ENCODE results near the gene BFAR. TPM values are rescaled to one million over a fixed set of nuclear protein-coding genes. Genes with fewer than 3 reads are reported as not detected.
"Not testable (repeated sequence)": the region's sequence is repeated elsewhere in the genome, so short reads cannot be mapped to it uniquely, and the experiment has no call there.

The BFAR gene
- total RNA-seq, 3 donors from 2014 or later (not counting 1 experiment from before 2014, with no cell fraction given): 45.8 to 62.2 (median 55.6) TPM

DNA sequence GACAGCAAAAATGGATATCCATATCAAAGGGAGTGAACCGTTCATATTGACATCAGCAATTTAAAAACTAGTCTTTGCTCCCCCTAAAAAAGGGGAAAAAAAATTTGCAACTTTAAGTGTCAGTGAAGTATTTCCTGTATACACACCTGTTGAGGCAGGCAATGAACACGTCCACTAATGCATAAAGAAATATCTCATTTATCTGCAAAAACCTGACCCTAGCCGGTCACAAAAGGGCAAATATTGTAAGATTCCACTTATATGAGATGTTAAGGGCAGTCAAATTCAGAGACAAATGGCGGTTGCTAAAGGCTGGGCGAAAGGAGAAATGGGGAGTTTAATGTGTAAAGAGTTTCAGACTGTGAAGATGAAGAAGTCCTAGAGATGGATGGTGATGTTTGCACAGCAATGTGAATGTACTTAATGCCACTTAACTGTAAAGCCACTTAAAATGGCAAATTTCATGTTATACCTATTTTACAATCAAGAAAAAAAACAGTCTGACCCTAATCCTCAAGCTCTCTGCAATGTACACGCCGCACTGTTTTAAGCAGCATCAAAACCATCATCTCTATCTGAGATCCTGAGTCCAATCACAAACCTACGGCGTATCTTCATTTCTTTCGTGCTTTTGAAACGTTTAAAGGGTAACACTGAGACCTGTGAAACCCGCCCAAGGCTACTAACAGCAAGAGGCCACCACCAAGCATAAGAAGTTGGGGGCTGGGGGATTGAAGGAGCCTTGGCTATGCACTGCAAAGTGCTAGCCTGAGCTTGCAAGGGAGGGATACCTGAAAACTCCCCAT, 3.7 kb upstream of the BFAR start:
- Mint-ChIP-seq H3K9me3 (peaks cover 3 to 4% of the 10 kb centered on the region in 2 donors), H3K4me3 (peak overlapping the region; percentile 91), H3K4me1 (peaks cover 23 to 38% of the 10 kb centered on the region in 2 donors), H3K36me3 (no peaks in the 10 kb centered on the region), H3K27me3 (ENCODE audit: low read depth in 2 of 2) (no peaks in the 10 kb centered on the region), H3K27ac (peak overlapping the region; percentile 98)
- Histone ChIP-seq H3K9me3 (ENCODE audit: control insufficient read depth, insufficient read depth, low read length) (no peaks in the 10 kb centered on the region), H3K4me3 (ENCODE audit: low read length) (peak overlapping the region; percentile 89), H3K27me3 (ENCODE audit: control insufficient read depth, insufficient read depth, low read length) (no peaks in the 10 kb centered on the region), H3K36me3 (ENCODE audit: control insufficient read depth, insufficient read depth, low read length) (peaks cover 35% of the 10 kb centered on the region), H3K27ac (ENCODE audit: low read length) (peak overlapping the region; percentile 94), H3K4me1 (ENCODE audit: control insufficient read depth, insufficient read depth, low read length) (peaks cover 43% of the 10 kb centered on the region)
- intact Hi-C loops (cut with micrococcal nuclease): no loop called here
- ATAC-seq (peak in 1 of 3 donors; percentile 4), DNase-seq (peak; percentile 13 to 37)
- TF ChIP-seq, protein P1, sequence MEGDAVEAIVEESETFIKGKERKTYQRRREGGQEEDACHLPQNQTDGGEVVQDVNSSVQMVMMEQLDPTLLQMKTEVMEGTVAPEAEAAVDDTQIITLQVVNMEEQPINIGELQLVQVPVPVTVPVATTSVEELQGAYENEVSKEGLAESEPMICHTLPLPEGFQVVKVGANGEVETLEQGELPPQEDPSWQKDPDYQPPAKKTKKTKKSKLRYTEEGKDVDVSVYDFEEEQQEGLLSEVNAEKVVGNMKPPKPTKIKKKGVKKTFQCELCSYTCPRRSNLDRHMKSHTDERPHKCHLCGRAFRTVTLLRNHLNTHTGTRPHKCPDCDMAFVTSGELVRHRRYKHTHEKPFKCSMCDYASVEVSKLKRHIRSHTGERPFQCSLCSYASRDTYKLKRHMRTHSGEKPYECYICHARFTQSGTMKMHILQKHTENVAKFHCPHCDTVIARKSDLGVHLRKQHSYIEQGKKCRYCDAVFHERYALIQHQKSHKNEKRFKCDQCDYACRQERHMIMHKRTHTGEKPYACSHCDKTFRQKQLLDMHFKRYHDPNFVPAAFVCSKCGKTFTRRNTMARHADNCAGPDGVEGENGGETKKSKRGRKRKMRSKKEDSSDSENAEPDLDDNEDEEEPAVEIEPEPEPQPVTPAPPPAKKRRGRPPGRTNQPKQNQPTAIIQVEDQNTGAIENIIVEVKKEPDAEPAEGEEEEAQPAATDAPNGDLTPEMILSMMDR (IDR thresholded peaks at IDR 0.05): no peak
- WGBS (ENCODE audit: insufficient coverage): 52% methylated on average over 11 of the region's 12 CpGs

DNA sequence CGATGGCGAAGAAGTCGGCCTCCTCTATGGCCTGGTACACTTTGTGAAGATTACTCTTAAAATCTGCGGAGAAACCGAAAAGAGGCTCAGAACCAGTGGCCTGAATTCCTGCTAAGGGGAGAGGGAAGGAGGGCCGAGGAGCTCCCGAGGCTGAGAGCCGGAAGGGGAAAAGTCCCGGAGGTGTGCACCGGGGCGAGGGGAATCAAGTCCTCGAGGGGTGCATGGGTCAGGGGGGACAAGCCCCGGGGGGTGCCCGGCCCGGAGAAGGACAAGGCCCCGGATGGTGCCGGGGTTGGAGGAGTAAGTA, 3.2 kb upstream of the BFAR start:
- WGBS (ENCODE audit: insufficient coverage): 1% methylated on average over 17 of the region's 17 CpGs
- Histone ChIP-seq H3K4me1 (ENCODE audit: control insufficient read depth, insufficient read depth, low read length) (peaks cover 47% of the 10 kb centered on the region), H3K4me3 (ENCODE audit: low read length) (peak overlapping the region; percentile 89), H3K27me3 (ENCODE audit: control insufficient read depth, insufficient read depth, low read length) (no peaks in the 10 kb centered on the region), H3K36me3 (ENCODE audit: control insufficient read depth, insufficient read depth, low read length) (peaks cover 30% of the 10 kb centered on the region), H3K9me3 (ENCODE audit: control insufficient read depth, insufficient read depth, low read length) (no peaks in the 10 kb centered on the region), H3K27ac (ENCODE audit: low read length) (peak overlapping the region; percentile 94)
- Mint-ChIP-seq H3K9me3 (peaks cover 3 to 4% of the 10 kb centered on the region in 2 donors), H3K4me3 (peak overlapping the region; percentile 91), H3K27me3 (ENCODE audit: low read depth in 2 of 2) (no peaks in the 10 kb centered on the region), H3K4me1 (peaks cover 28 to 43% of the 10 kb centered on the region in 2 donors), H3K27ac (peak overlapping the region; percentile 98), H3K36me3 (no peaks in the 10 kb centered on the region)
- intact Hi-C loops (cut with micrococcal nuclease): no loop called here
- TF ChIP-seq, protein P1 (IDR thresholded peaks at IDR 0.05): no peak
- DNase-seq: no peak
- ATAC-seq: peak in 2 of 3 donors; percentile 0 to 1

DNA sequence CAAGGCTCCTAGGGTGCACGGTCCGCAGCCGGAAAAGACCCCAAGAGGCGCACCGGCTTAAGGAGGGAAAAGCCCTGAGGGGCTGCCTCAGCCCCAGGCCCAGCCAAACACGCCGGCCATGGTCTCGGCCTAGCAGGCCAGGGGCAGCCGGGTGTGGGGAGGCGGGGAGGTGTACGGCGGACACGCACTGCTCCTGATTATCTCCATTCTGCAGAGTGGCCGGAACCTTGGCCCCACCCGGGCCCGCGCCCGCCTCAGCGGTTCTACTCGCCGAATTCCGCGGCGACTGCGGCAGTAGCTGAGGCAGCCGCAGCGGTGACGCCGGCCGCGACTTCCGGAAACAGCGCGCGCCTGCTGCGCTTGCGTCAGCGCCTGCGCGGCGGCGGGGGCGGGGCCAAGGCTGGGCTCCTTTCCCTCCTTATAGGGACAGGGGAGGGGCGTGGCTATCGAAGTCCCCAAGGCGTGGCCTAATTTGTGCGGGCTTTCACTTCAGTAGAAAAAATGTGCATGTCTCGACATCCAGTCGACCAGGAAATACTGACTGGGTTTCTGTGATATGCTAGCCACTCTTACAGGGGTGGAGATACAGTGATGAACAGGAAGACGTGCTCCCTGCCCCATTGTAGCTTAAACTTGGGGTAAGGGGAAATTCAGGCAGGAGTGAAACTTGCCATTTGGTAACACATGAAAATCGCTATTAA, 2.7 kb upstream of the BFAR start, which contains the start of gene PARN:
TSS of gene PARN (minus strand) at position 342 of the 701 bp plus-strand sequence. CDS start at position 207, 135 bp downstream.
- Mint-ChIP-seq H3K4me1 (peaks cover 33 to 48% of the 10 kb centered on the region in 2 donors), H3K36me3 (no peaks in the 10 kb centered on the region), H3K27ac (peak within 1 kb of the TSS; percentile 98), H3K4me3 (peak within 1 kb of the TSS; percentile 91), H3K27me3 (ENCODE audit: low read depth in 2 of 2) (no peaks in the 10 kb centered on the region), H3K9me3 (peaks cover 3 to 4% of the 10 kb centered on the region in 2 donors)
- peak within 1 kb of the TSS; percentile 94 for H3K27ac ChIP-seq (ENCODE audit: low read length)
- TF ChIP-seq, protein P1 (IDR thresholded peaks at IDR 0.05): no peak
- H3K27me3 ChIP-seq (ENCODE audit: control insufficient read depth, insufficient read depth, low read length): no peaks in the 10 kb centered on the region
- H3K4me1 ChIP-seq (ENCODE audit: control insufficient read depth, insufficient read depth, low read length): peaks cover 47% of the 10 kb centered on the region
- peak; percentile 66 to 86 (median 72) for ATAC-seq
- H3K36me3 ChIP-seq (ENCODE audit: control insufficient read depth, insufficient read depth, low read length): peaks cover 27% of the 10 kb centered on the region
- peak within 1 kb of the TSS; percentile 89 for H3K4me3 ChIP-seq (ENCODE audit: low read length)
- peak; percentile 98 to 99 for DNase-seq
- intact Hi-C loops (cut with micrococcal nuclease): loop anchor here (5.0 kb wide), 1 partner anchor 708 kb away; the partner anchor contains the start of gene ERCC4
- WGBS (ENCODE audit: insufficient coverage): under 1% methylated on average over 51 of the region's 51 CpGs
- H3K9me3 ChIP-seq (ENCODE audit: control insufficient read depth, insufficient read depth, low read length): no peaks in the 10 kb centered on the region

DNA sequence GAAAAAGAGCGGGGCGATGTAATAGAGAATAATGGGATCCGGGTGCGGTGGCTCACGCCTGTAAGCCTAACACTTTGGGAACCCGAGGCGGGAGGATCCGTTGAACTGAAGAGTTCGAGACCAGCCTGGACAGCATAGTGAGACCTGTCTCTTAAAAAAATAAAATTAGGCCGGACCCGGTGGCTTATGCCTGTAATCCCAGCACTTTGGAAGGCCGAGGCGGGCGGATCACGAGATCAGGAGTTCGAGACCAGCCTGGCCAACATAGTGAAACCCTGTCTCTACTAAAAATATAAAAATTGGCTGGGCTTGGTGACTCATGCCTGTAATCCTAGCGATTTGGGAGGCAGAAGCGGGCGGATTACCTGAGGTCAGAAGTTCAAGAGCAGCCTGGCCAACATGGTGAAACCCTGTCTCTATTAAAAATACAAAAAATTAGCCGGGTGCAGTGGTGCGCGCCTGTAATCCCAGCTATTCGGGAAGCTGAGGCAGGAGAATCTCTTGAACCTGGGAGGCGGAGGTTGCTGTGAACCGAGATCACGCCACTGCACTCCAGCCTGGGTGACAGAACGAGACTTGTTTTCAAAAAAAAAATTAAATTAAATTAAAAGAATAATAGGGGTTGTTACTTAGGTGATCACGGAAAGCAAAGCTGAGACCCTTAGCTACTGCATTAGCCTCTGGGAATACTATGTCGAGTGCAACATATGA, 2.0 kb upstream of the BFAR start:
- H3K27ac Mint-ChIP-seq: peak overlapping the region; percentile 98 to 99
- H3K9me3 Mint-ChIP-seq; H3K27me3 ChIP-seq (ENCODE audit: control insufficient read depth, insufficient read depth, low read length); ATAC-seq; H3K27me3 Mint-ChIP-seq (ENCODE audit: low read depth in 2 of 2); DNase-seq; H3K9me3 ChIP-seq (ENCODE audit: control insufficient read depth, insufficient read depth, low read length); H3K36me3 Mint-ChIP-seq: not testable (repeated sequence)
- Histone ChIP-seq H3K36me3 (ENCODE audit: control insufficient read depth, insufficient read depth, low read length) (peaks cover 20% of the 10 kb centered on the region), H3K4me1 (ENCODE audit: control insufficient read depth, insufficient read depth, low read length) (peaks cover 47% of the 10 kb centered on the region), H3K27ac (ENCODE audit: low read length) (peak overlapping the region; percentile 91), H3K4me3 (ENCODE audit: low read length) (peak overlapping the region; percentile 29)
- intact Hi-C loops (cut with micrococcal nuclease): loop anchor here (5.0 kb wide), 1 partner anchor 708 kb away; the partner anchor contains the start of gene ERCC4
- WGBS (ENCODE audit: insufficient coverage): 86% methylated on average over 28 of the region's 29 CpGs
- peak overlapping the region; percentile 91 for H3K4me3 Mint-ChIP-seq
- H3K4me1 Mint-ChIP-seq: peaks cover 37 to 52% of the 10 kb centered on the region in 2 donors
